GM12891 (cell line): ENCODE measurements around the gene NAV2.

Experiments
- DNase-seq: peaks from one replicate; pipeline ENCODE4 v3.0.0; 2011; ENCODE audit warnings: low spot score; ENCODE audit not compliant: insufficient read length
- FAIRE-seq: peaks from 2 replicates; lab custom pipeline; 2011; peaks lifted over from hg19 to GRCh38; lab: Jason Lieb, UNC
- PAX5 ChIP-seq: IDR thresholded peaks from 2 replicates; pipeline ENCODE4 v1.6.1; 2011; ENCODE audit warnings: low read length, moderate library complexity, mild to moderate bottlenecking; ENCODE audit not compliant: insufficient read depth, severe bottlenecking
- POLR2A ChIP-seq: IDR thresholded peaks from 2 replicates; pipeline ENCODE4 v1.6.1; 2011; ENCODE audit warnings: low read depth, low read length, control low read depth
- POLR2AphosphoS5 ChIP-seq: IDR thresholded peaks from 2 replicates; pipeline ENCODE4 v1.6.1; 2011; ENCODE audit warnings: low read depth, low read length, control low read depth
- POU2F2 ChIP-seq: IDR thresholded peaks from 2 replicates; pipeline ENCODE4 v1.6.1; 2011; ENCODE audit warnings: low read depth, mild to moderate bottlenecking, control low read depth, low read length, moderate library complexity
- SPI1 ChIP-seq: IDR thresholded peaks from 2 replicates; pipeline ENCODE4 v1.6.1; 2011; ENCODE audit warnings: low read depth, low read length, control low read depth
- TAF1 ChIP-seq: IDR thresholded peaks from 2 replicates; pipeline ENCODE4 v1.6.1; 2011; ENCODE audit warnings: low read depth, low read length, control low read depth

Gene NAV2

GRCh38 chr11:19864141-19865140 lies 151.8 kb downstream of the NAV2 start:
- no peak for TF ChIP-seq POLR2A
- no peak for TF ChIP-seq PAX5
- TF ChIP-seq TAF1 = no peak
- no peak for TF ChIP-seq POLR2AphosphoS5
- no peak for TF ChIP-seq SPI1
- TF ChIP-seq POU2F2 = no peak
- DNase-seq = no peak
- FAIRE-seq = no peak

- DNase-seq (no peak), FAIRE-seq (no peak)
- no peak for TF ChIP-seq SPI1
- TF ChIP-seq POLR2AphosphoS5 = no peak
- TF ChIP-seq PAX5 = no peak
- TF ChIP-seq POLR2A = no peak
- no peak for TF ChIP-seq TAF1
- no peak for TF ChIP-seq POU2F2
These were observed 153.4 kb downstream of the NAV2 start for GRCh38 chr11:19866037-19866436.

- no peak for DNase-seq
- TF ChIP-seq POLR2AphosphoS5 (no peak), PAX5 (no peak), SPI1 (no peak), TAF1 (no peak), POU2F2 (no peak), POLR2A (no peak)
- FAIRE-seq = no peak
These were observed 153.9 kb downstream of the NAV2 start for GRCh38 chr11:19866521-19866920.

- no peak for DNase-seq
- no peak for FAIRE-seq
- TF ChIP-seq POU2F2 = no peak
- TF ChIP-seq SPI1 = no peak
- no peak for TF ChIP-seq TAF1
- TF ChIP-seq PAX5 = no peak
- no peak for TF ChIP-seq POLR2AphosphoS5
- no peak for TF ChIP-seq POLR2A
These were observed 154.4 kb downstream of the NAV2 start for GRCh38 chr11:19867064-19867463.

GRCh38 chr11:19868281-19868821 lies 155.7 kb downstream of the NAV2 start:
- no peak for DNase-seq
- no peak for TF ChIP-seq SPI1
- no peak for TF ChIP-seq POLR2AphosphoS5
- no peak for TF ChIP-seq TAF1
- TF ChIP-seq POU2F2 = no peak
- TF ChIP-seq PAX5 = no peak
- TF ChIP-seq POLR2A = no peak
- FAIRE-seq = no peak

- DNase-seq = no peak
- no peak for TF ChIP-seq POU2F2
- TF ChIP-seq TAF1 = no peak
- TF ChIP-seq POLR2AphosphoS5 = no peak
- TF ChIP-seq SPI1 = no peak
- TF ChIP-seq POLR2A = no peak
- TF ChIP-seq PAX5 = no peak
- FAIRE-seq = no peak
These were observed 156.2 kb downstream of the NAV2 start for GRCh38 chr11:19868871-19869270.

GRCh38 chr11:19869466-19869865 lies 156.8 kb downstream of the NAV2 start:
- FAIRE-seq = no peak
- TF ChIP-seq POU2F2 (no peak), POLR2AphosphoS5 (no peak), TAF1 (no peak), POLR2A (no peak), SPI1 (no peak), PAX5 (no peak)
- DNase-seq = no peak

- TF ChIP-seq TAF1 = no peak
- no peak for TF ChIP-seq POLR2AphosphoS5
- TF ChIP-seq PAX5 = no peak
- TF ChIP-seq SPI1 = no peak
- TF ChIP-seq POLR2A = no peak
- no peak for TF ChIP-seq POU2F2
- DNase-seq = no peak
- FAIRE-seq = no peak
These were observed 157.4 kb downstream of the NAV2 start for GRCh38 chr11:19869946-19870589.

GRCh38 chr11:19871531-19871930 lies 158.9 kb downstream of the NAV2 start:
- no peak for FAIRE-seq
- TF ChIP-seq TAF1 (no peak), POLR2AphosphoS5 (no peak)
- no peak for DNase-seq
